Bone marrow (tissue), 2 donors: ENCODE data around the gene PCDHB2.
"Not testable (repeated sequence)": the region's sequence is repeated elsewhere in the genome, so short reads cannot be mapped to it uniquely, and the experiment has no call there.

Experiments used
- DNase-seq, 2 donors: peaks; one replicate each; lab custom pipeline; 2025; lab: John Stamatoyannopoulos, UW

PCDHB2 gene

DNA sequence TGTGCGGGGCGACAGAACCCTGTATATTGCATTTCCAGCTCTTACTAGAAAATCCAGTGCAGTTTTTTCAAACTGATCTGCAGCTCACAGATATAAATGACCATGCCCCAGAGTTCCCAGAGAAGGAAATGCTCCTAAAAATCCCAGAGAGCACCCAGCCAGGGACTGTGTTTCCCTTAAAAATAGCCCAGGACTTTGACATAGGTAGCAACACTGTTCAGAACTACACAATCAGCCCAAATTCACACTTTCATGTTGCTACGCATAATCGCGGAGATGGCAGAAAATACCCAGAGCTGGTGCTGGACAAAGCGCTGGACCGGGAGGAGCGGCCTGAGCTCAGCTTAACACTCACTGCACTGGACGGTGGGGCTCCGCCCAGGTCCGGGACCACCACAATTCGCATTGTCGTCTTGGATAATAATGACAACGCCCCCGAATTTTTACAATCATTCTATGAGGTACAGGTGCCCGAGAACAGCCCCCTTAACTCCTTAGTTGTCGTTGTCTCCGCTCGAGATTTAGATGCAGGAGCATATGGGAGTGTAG is 41.4 kb downstream of the PCDHB2 start:
- no peak for DNase-seq

DNA sequence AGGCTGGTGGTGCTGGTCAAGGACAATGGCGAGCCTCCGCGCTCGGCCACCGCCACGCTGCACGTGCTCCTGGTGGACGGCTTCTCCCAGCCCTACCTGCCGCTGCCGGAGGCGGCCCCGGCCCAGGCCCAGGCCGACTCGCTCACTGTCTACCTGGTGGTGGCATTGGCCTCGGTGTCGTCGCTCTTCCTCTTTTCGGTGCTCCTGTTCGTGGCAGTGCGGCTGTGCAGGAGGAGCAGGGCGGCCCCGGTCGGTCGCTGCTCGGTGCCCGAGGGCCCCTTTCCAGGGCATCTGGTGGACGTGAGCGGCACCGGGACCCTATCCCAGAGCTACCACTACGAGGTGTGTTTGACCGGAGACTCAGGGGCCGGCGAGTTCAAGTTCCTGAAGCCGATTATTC is 42.9 kb downstream of the PCDHB2 start:
- DNase-seq = not testable (repeated sequence)
